Measurements from ENCODE around the gene PRKD1.

GRCh38 chr14:29930283-29930682 is 2.6 kb upstream of the PRKD1 start:
- TF ChIP-seq CTCF (conservative IDR thresholded peaks at IDR 0.05 in 1 of 2, IDR thresholded peaks at IDR 0.05 in 1 of 2; ENCODE audit: low read depth in 1 of 2, low read length in 2 of 2), result no peak
- TF ChIP-seq EZH2 (IDR thresholded peaks at IDR 0.05; ENCODE audit: low read length, missing control alignments), result no peak
